ENCODE results near the gene SLC2A8.

DNA sequence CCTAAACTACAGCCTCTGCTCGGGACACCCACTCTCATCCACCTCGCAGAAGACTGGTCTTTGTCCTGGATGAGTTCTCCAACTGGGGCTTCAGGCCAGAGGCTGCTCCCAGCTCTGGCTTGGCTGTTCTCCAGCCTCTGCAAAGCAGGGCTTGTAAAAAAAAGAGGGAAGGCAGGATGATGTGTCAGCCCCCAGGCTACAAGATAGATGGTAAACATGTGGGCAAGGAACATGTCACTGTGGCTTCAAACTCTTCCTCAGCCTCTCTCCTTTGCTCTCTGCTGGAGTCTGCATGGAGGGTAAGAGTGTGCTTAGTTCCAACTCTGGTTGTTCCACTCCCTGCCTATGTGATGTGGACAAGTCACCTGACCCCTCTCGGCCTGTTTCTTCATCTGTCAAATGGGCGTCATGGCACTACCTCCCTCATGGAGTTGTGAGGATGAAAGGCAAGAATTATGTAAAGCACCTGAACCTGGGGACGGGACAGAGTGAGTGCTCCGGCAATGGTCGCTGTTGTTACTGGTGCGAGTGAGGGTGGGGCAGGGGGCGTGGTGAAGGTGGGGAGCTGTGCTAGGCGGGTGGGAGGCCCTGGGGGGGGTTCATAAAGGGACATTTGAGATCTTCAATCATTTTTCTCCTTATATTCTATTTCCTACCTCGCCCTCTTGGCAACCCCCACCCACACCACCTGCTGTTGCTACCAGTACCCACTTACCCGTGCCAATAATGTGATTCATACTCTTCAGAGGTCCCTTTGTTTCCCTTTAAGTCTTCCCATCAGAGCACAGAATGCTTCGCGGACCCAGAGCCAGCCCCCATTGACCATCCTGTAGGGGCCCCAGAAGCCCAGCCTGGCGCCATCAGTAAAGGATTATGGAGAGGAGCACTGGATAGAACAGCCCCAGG, 20.4 kb downstream of the SLC2A8 start:
- TF ChIP-seq, protein P1, sequence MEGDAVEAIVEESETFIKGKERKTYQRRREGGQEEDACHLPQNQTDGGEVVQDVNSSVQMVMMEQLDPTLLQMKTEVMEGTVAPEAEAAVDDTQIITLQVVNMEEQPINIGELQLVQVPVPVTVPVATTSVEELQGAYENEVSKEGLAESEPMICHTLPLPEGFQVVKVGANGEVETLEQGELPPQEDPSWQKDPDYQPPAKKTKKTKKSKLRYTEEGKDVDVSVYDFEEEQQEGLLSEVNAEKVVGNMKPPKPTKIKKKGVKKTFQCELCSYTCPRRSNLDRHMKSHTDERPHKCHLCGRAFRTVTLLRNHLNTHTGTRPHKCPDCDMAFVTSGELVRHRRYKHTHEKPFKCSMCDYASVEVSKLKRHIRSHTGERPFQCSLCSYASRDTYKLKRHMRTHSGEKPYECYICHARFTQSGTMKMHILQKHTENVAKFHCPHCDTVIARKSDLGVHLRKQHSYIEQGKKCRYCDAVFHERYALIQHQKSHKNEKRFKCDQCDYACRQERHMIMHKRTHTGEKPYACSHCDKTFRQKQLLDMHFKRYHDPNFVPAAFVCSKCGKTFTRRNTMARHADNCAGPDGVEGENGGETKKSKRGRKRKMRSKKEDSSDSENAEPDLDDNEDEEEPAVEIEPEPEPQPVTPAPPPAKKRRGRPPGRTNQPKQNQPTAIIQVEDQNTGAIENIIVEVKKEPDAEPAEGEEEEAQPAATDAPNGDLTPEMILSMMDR (IDR thresholded peaks at IDR 0.05): no peak
- TF ChIP-seq POLR2A (IDR thresholded peaks at IDR 0.05): no peak

Measured in adrenal gland (tissue), 5 donors.